PC-9 (cell line): Measurements from ENCODE around the gene JAG2. TPM values are rescaled to one million over a fixed set of nuclear protein-coding genes. Genes with fewer than 3 reads are reported as not detected.

ENCODE experiments used
- BruUV-seq: library from RNA; stranded (reverse); fragments of 400-500 nt; replicated peaks from 2 replicates; lab custom pipeline; 2021; lab: Mats Ljungman, UMichigan
- CTCF ChIA-PET: fragments of 300-600 bp; sonication (Branson Sonifier 250); formaldehyde crosslinking; loops from one replicate; lab custom pipeline; 2022; ENCODE audit warnings: antibody characterized with exemption; lab: Charles Lee
- POLR2A ChIA-PET: fragments of 300-600 bp; sonication (Branson Sonifier 250); formaldehyde crosslinking; loops from one replicate; lab custom pipeline; 2022; ENCODE audit warnings: antibody characterized with exemption; ENCODE audit not compliant: unreplicated experiment; lab: Charles Lee
- DNase-seq, 2 experiments: peaks; one replicate each; pipeline versions ENCODE4 v3.0.0 to v3.0.0-alpha.2; 2015 to 2022; ENCODE audit warnings: mixed read lengths in 1 of 2
- H2AFZ ChIP-seq: fragments of 200-600 bp; sonication (generic); 2 replicates; pipeline ENCODE4 v1.8.1; 2017; ENCODE audit warnings: antibody characterized with exemption
- H3F3A ChIP-seq: fragments of 200-600 bp; sonication (generic); 2 replicates; pipeline ENCODE4 v1.8.1; 2017; ENCODE audit warnings: antibody characterized with exemption, mild to moderate bottlenecking, low read depth; ENCODE audit not compliant: insufficient read depth
- H3K27ac ChIP-seq: fragments of 200-600 bp; sonication (generic); 2 replicates; pipeline ENCODE4 v1.6.1; 2016; ENCODE audit warnings: mixed run types
- H3K27me3 ChIP-seq: fragments of 200-600 bp; sonication (generic); 2 replicates; pipeline ENCODE4 v1.6.1; 2016; ENCODE audit warnings: low read depth, mixed run types; ENCODE audit not compliant: insufficient read depth
- H3K36me3 ChIP-seq: fragments of 200-600 bp; sonication (generic); 2 replicates; pipeline ENCODE4 v1.6.1; 2016; ENCODE audit warnings: low read depth, mixed run types
- H3K4me1 ChIP-seq: fragments of 200-600 bp; sonication (generic); replicated peaks from 2 replicates; pipeline ENCODE4 v1.6.1; 2016; ENCODE audit warnings: mixed run types; ENCODE audit not compliant: insufficient read depth
- H3K4me2 ChIP-seq: fragments of 200-600 bp; sonication (generic); 2 replicates; pipeline ENCODE4 v1.6.1; 2017; ENCODE audit warnings: mixed run types
- H3K4me3 ChIP-seq: fragments of 200-600 bp; sonication (generic); 2 replicates; pipeline ENCODE4 v1.6.1; 2016; ENCODE audit warnings: mixed run types
- H3K79me2 ChIP-seq: fragments of 200-600 bp; sonication (generic); 2 replicates; pipeline ENCODE4 v1.6.1; 2017; ENCODE audit warnings: low read depth, mixed run types
- H3K9me2 ChIP-seq: fragments of 200-600 bp; sonication (generic); 2 replicates; pipeline ENCODE4 v1.8.1; 2017; ENCODE audit warnings: mild to moderate bottlenecking; ENCODE audit not compliant: insufficient read depth
- H3K9me3 ChIP-seq: fragments of 200-600 bp; sonication (generic); 2 replicates; pipeline ENCODE4 v1.8.1; 2016; ENCODE audit warnings: low read depth; ENCODE audit not compliant: insufficient read depth
- H4K20me1 ChIP-seq: fragments of 200-600 bp; sonication (generic); 2 replicates; pipeline ENCODE4 v1.8.1; 2017; ENCODE audit not compliant: insufficient read depth
- EZH2 ChIP-seq: fragments of 200-600 bp; sonication (generic); IDR thresholded peaks from 2 replicates; pipeline ENCODE4 v1.8.0; 2017; ENCODE audit warnings: antibody characterized with exemption, low read depth
- intact Hi-C: fragments of 100-400 bp; cut with micrococcal nuclease; formaldehyde crosslinking; loops from one replicate; pipeline ENCODE4 v1.10.0; 2022; ENCODE audit not compliant: unreplicated experiment
- total RNA-seq: library from RNA; stranded (reverse); gene quantifications from 2 replicates; pipeline ENCODE4 v1.2.3, GENCODE V29; 2021
- TF ChIP-seq, protein P1 (sequence below): fragments of 200-600 bp; sonication (generic); conservative IDR thresholded peaks from 2 replicates; pipeline ENCODE4 v1.6.1; 2017; ENCODE audit warnings: mixed run types, antibody characterized with exemption, mild to moderate bottlenecking, moderate library complexity

JAG2 gene
- total RNA-seq, 1 experiment from 2014 or later = 17.8 TPM

DNA sequence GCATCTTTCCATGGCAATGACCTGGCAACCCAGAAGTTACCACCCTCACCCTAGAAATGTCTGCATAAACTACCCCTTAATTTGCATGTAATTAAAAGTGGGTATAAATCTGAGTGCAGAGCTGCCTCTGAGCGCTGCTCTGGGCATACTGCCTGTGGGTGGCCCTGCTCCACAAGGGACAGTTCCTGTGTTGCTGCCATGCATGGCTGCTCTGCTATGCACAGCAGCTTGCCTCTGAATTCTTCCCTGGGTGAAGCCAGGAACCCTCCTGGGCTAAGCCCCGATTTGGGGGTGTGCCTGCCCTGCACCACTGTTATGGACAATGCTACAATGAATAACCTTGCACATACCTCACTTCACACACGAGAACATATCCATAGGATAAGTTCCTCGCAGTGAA is 67.7 kb downstream of the JAG2 start:
- H3K9me3 ChIP-seq = no peaks in the 10 kb centered on the region
- H3K4me1 ChIP-seq = peaks cover 17% of the 10 kb centered on the region
- no peaks in the 10 kb centered on the region for H3K36me3 ChIP-seq
- TF ChIP-seq, protein P1, sequence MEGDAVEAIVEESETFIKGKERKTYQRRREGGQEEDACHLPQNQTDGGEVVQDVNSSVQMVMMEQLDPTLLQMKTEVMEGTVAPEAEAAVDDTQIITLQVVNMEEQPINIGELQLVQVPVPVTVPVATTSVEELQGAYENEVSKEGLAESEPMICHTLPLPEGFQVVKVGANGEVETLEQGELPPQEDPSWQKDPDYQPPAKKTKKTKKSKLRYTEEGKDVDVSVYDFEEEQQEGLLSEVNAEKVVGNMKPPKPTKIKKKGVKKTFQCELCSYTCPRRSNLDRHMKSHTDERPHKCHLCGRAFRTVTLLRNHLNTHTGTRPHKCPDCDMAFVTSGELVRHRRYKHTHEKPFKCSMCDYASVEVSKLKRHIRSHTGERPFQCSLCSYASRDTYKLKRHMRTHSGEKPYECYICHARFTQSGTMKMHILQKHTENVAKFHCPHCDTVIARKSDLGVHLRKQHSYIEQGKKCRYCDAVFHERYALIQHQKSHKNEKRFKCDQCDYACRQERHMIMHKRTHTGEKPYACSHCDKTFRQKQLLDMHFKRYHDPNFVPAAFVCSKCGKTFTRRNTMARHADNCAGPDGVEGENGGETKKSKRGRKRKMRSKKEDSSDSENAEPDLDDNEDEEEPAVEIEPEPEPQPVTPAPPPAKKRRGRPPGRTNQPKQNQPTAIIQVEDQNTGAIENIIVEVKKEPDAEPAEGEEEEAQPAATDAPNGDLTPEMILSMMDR = no peak
- TF ChIP-seq EZH2 = no peak
- ChIA-PET POLR2A (no interaction called here), CTCF (no interaction called here)
- intact Hi-C loops = no loop called here
- H3K9me2 ChIP-seq = no peaks in the 10 kb centered on the region
- no peak overlapping the region for H3K4me3 ChIP-seq
- no peaks in the 10 kb centered on the region for H3K79me2 ChIP-seq
- no peaks in the 10 kb centered on the region for H3K27me3 ChIP-seq
- no peak overlapping the region for H3K4me2 ChIP-seq
- BruUV-seq = no TSS peak
- H3K27ac ChIP-seq = no peak overlapping the region
- no peaks in the 10 kb centered on the region for H4K20me1 ChIP-seq
- H3F3A ChIP-seq = peaks cover 4% of the 10 kb centered on the region; the same call in 1 of the 2 replicates
- DNase-seq = no peak
- no peak overlapping the region for H2AFZ ChIP-seq

DNA sequence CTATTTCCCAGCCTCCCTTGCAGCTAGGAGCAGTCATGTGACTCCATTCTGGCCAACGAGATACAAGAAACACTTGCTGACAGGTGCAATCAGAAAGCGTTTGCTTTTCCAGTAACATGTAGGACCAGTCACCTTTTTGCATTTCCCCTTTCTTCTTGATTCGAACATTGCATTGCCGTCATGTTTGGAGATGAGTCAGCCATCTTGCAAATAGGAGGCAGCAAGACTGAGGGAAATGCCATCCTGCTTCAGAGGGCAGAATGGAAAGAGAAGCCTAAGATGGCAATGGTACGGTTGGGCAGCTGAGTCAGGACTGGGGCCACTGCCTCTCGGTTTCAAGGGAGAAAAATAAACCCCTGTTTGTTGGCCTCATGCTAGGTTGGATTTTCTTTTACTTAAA is 68.8 kb downstream of the JAG2 start:
- H3K4me1 ChIP-seq = peaks cover 17% of the 10 kb centered on the region
- H2AFZ ChIP-seq = no peak overlapping the region
- H3K4me2 ChIP-seq = no peak overlapping the region
- POLR2A ChIA-PET = no interaction called here
- no peak overlapping the region for H3K4me3 ChIP-seq
- H3K79me2 ChIP-seq = no peaks in the 10 kb centered on the region
- H3K27ac ChIP-seq = no peak overlapping the region
- H3K9me2 ChIP-seq = no peaks in the 10 kb centered on the region
- no peak for TF ChIP-seq EZH2
- TF ChIP-seq, protein P1 = no peak
- DNase-seq = no peak
- H3K36me3 ChIP-seq = no peaks in the 10 kb centered on the region
- peaks cover 4% of the 10 kb centered on the region; the same call in 1 of the 2 replicates for H3F3A ChIP-seq
- no peaks in the 10 kb centered on the region for H4K20me1 ChIP-seq
- intact Hi-C loops = no loop called here
- CTCF ChIA-PET = no interaction called here
- no TSS peak for BruUV-seq
- no peaks in the 10 kb centered on the region for H3K27me3 ChIP-seq
- no peaks in the 10 kb centered on the region for H3K9me3 ChIP-seq

- no peaks in the 10 kb centered on the region for H3K27me3 ChIP-seq
- intact Hi-C loops = no loop called here
Observed at GRCh38 chr14:105098316-105098715, 70.3 kb downstream of the JAG2 start.

More at GRCh38 chr14:105098316-105098715, 70.3 kb downstream of the JAG2 start:
- Histone ChIP-seq H3K79me2 (no peaks in the 10 kb centered on the region), H3K36me3 (no peaks in the 10 kb centered on the region), H3K4me3 (no peak overlapping the region), H4K20me1 (no peaks in the 10 kb centered on the region), H3K27ac (no peak overlapping the region), H3K4me1 (peaks cover 22% of the 10 kb centered on the region), H3K9me3 (no peaks in the 10 kb centered on the region), H2AFZ (no peak overlapping the region), H3F3A (peaks cover 4% of the 10 kb centered on the region; the same call in 1 of the 2 replicates), H3K9me2 (no peaks in the 10 kb centered on the region), H3K4me2 (no peak overlapping the region)
- CTCF ChIA-PET = no interaction called here
- TF ChIP-seq EZH2 = no peak
- TF ChIP-seq, protein P1 = no peak
- DNase-seq = no peak
- BruUV-seq = no TSS peak
- POLR2A ChIA-PET = no interaction called here
